Left ventricle myocardium superior (tissue), 1 donor: ENCODE data around the gene NEDD4L. TPM values are rescaled to one million over a fixed set of nuclear protein-coding genes. Genes with fewer than 3 reads are reported as not detected.

ENCODE experiments used
- microRNA-seq: library from miRNA; unstranded; fragments of <30 nt; microRNA quantifications from one replicate; pipeline ENCODE4 v1.2.0, GENCODE V29; 2020; ENCODE audit warnings: borderline number of aligned reads
- total RNA-seq: library from RNA; stranded (reverse); fragmentation: NEBNext Ultra II Directional; extraction: Animal tissue kit (Norgen Biotek cat#: 25700); gene quantifications from one replicate; pipeline ENCODE4 v1.2.1, GENCODE V29; 2021
- donor health status: DM: no; HTN: yes; CAD: no; lungs with severe emphysema.

Gene NEDD4L
- total RNA-seq, 1 donor from 2014 or later = 67.4 TPM

Small RNA genes within 50 kb of the gene (microRNA-seq; reads per million reads assigned to microRNA genes)
- gene MIR3591 = not detected

Other genes starting within 250 kb of the NEDD4L start
- gene ATP8B1, start 240.9 kb upstream of the NEDD4L start, total RNA-seq = 4.0 TPM